Lower lobe of right lung (tissue), 2 donors: ENCODE results near the gene PRRT2. TPM values are rescaled to one million over a fixed set of nuclear protein-coding genes. Genes with fewer than 3 reads are reported as not detected.

ENCODE experiments used
- ATAC-seq, 2 donors: fragments of 200-7000 bp; cut with Tn5 transposase; one replicate each; pipeline ENCODE4 v1.9.1; 2020 to 2022; ENCODE audit warnings: mild to moderate bottlenecking in 2 of 2, moderate library complexity in 2 of 2
- DNase-seq: peaks from one replicate; pipeline ENCODE4 v3.0.0-alpha.2; 2020
- H3K27ac ChIP-seq: fragments of 200-600 bp; one replicate; pipeline ENCODE4 v1.8.0; 2022
- H3K27me3 ChIP-seq: fragments of 200-600 bp; one replicate; pipeline ENCODE4 v1.8.0; 2022; ENCODE audit warnings: low read depth
- H3K36me3 ChIP-seq: fragments of 200-600 bp; one replicate; pipeline ENCODE4 v1.8.0; 2022; ENCODE audit warnings: mild to moderate bottlenecking
- H3K4me1 ChIP-seq: fragments of 200-600 bp; one replicate; pipeline ENCODE4 v1.8.0; 2022
- H3K4me3 ChIP-seq: fragments of 200-600 bp; one replicate; pipeline ENCODE4 v1.8.0; 2022; ENCODE audit warnings: mild to moderate bottlenecking
- H3K9me3 ChIP-seq: fragments of 200-600 bp; one replicate; pipeline ENCODE4 v1.8.0; 2022
- CTCF ChIP-seq: fragments of 200-600 bp; IDR thresholded peaks from one replicate; pipeline ENCODE4 v1.8.0; 2022; ENCODE audit warnings: antibody characterized with exemption, mild to moderate bottlenecking
- intact Hi-C: fragments of 100-400 bp; cut with DNase I; formaldehyde crosslinking; loops from one replicate; pipeline ENCODE4 v1.11.0; 2022
- total RNA-seq: library from RNA; stranded (reverse); fragmentation: NEBNext Ultra II Directional; extraction: Animal tissue kit (Norgen Biotek cat#: 25700); gene quantifications from one replicate; pipeline ENCODE4 v1.2.1, GENCODE V29; 2021
- donor health status: DM: no; HTN: yes; CAD: no; lungs with severe emphysema.

The PRRT2 gene
- total RNA-seq, 1 donor from 2014 or later = 3.2 TPM

- H3K36me3 ChIP-seq = peaks cover 34% of the 10 kb centered on the region
- intact Hi-C loops = no loop called here
- peaks cover 17% of the 10 kb centered on the region for H3K4me1 ChIP-seq
- H3K4me3 ChIP-seq = no peak overlapping the region
- H3K9me3 ChIP-seq = no peaks in the 10 kb centered on the region
- no peak for ATAC-seq
- H3K27me3 ChIP-seq = no peaks in the 10 kb centered on the region
- no peak for TF ChIP-seq CTCF
- no peak overlapping the region for H3K27ac ChIP-seq
- no peak for DNase-seq
These were observed 47.0 kb downstream of the PRRT2 start for GRCh38 chr16:29858974-29859373.

- Histone ChIP-seq H3K4me1 (peaks cover 17% of the 10 kb centered on the region), H3K4me3 (no peak overlapping the region), H3K36me3 (peaks cover 34% of the 10 kb centered on the region), H3K9me3 (no peaks in the 10 kb centered on the region), H3K27ac (no peak overlapping the region), H3K27me3 (no peaks in the 10 kb centered on the region)
- intact Hi-C loops = no loop called here
- DNase-seq (no peak), ATAC-seq (no peak)
- no peak for TF ChIP-seq CTCF
These were observed 48.2 kb downstream of the PRRT2 start for GRCh38 chr16:29860218-29860617.

- Histone ChIP-seq H3K27ac (peak overlapping the region; percentile 97), H3K4me3 (peak overlapping the region; percentile 91), H3K4me1 (peaks cover 17% of the 10 kb centered on the region), H3K36me3 (peaks cover 34% of the 10 kb centered on the region), H3K27me3 (no peaks in the 10 kb centered on the region), H3K9me3 (no peaks in the 10 kb centered on the region)
- DNase-seq (no peak), ATAC-seq (peak; percentile 1 to 44)
- no peak for TF ChIP-seq CTCF
- intact Hi-C loops = no loop called here
These were observed 50.4 kb downstream of the PRRT2 start for GRCh38 chr16:29862383-29862883.

GRCh38 chr16:29862884-29863668, 51.1 kb downstream of the PRRT2 start, which contains the start of gene CDIPT:
Gene CDIPT (minus strand): TSS chr16:29863226. CDS start chr16:29862857, 369 bp downstream.
- peak within 1 kb of the TSS; percentile 91 for H3K4me3 ChIP-seq
- ATAC-seq (peak; percentile 98 to 99), DNase-seq (peak; percentile 96)
- H3K9me3 ChIP-seq = no peaks in the 10 kb centered on the region
- intact Hi-C loops = no loop called here
- TF ChIP-seq CTCF = peak; percentile 56
- H3K27ac ChIP-seq = peak within 1 kb of the TSS; percentile 97
- H3K4me1 ChIP-seq = peaks cover 17% of the 10 kb centered on the region
- H3K27me3 ChIP-seq = no peaks in the 10 kb centered on the region
- H3K36me3 ChIP-seq = peaks cover 34% of the 10 kb centered on the region

GRCh38 chr16:29863669-29863984, 51.6 kb downstream of the PRRT2 start:
- intact Hi-C loops = no loop called here
- Histone ChIP-seq H3K27me3 (no peaks in the 10 kb centered on the region), H3K9me3 (no peaks in the 10 kb centered on the region), H3K4me1 (peaks cover 17% of the 10 kb centered on the region), H3K36me3 (peaks cover 28% of the 10 kb centered on the region), H3K27ac (peak overlapping the region; percentile 97), H3K4me3 (peak overlapping the region; percentile 91)
- DNase-seq = no peak
- no peak for ATAC-seq
- no peak for TF ChIP-seq CTCF
